Measurements from ENCODE around the gene FAM210A.

FAM210A gene

GRCh38 chr18:13646633-13647032 is 79.7 kb downstream of the FAM210A start:
- DNase-seq (ENCODE audit: low spot score): no peak

DNA sequence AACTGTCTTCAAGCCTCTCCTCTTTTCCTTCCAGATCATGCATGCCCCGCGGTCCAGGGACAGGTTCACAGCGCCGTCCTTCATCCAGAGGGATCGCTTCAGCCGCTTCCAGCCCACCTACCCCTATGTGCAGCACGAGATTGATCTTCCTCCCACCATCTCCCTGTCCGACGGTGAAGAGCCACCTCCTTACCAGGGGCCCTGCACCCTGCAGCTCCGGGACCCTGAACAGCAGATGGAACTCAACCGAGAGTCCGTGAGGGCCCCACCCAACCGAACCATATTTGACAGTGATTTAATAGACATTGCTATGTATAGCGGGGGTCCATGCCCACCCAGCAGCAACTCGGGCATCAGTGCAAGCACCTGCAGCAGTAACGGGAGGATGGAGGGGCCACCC is 81.3 kb downstream of the FAM210A start:
- DNase-seq (ENCODE audit: low spot score): no peak

GRCh38 chr18:13643261-13643751 is 83.1 kb downstream of the FAM210A start:
- no peak for DNase-seq (ENCODE audit: low spot score)

DNA sequence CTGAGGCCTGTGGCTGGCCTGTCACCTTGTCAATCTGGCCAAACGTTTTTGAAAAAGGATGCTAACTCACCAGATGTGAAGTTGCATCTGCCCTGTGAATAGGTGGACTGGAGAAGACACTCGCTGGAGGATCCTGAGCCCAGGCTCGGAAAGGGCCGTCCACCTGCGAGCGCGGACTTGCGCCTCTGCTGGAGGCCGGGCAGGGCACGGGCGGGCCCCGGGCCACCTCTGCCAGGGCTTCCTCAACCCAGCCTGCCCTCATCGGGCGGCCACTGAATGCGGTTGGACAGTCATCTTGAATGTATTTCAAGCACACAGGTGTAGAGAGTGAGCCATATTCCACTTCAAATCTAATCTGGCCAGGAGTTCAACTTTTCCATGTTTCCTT is 83.9 kb downstream of the FAM210A start:
- DNase-seq (ENCODE audit: low spot score): no peak

- no peak for DNase-seq (ENCODE audit: low spot score)
Observed at GRCh38 chr18:13641551-13642439, 84.6 kb downstream of the FAM210A start.

DNA sequence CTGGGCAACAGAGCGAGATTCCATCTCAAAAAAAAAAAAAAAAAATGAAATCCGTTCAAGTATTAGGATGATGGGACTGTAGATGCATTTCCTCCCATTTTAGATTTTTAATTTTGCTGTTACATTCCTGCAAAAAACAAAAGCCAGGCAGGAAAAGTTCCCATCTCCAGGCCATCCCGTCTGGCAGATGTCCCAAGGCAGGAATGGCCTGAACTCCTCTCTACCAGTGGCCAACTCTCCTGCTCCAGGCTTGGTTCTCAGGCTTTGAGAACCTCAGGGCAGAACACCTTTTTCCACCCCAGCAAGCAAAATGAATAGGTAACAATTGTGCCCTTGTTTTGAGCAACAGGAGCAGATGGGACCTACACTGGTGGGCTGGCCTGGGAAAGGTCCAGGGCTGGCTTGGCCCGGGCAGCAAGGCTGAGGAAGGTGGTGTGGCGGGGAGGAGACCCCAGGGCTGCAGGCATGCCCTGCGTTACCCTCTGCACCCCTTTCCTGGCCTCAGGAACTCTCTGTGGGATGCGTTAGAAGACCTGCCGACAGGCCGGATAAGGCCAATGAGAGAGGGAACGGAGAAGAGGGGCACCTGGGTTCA is 86.0 kb downstream of the FAM210A start:
- no peak for DNase-seq (ENCODE audit: low spot score)

GRCh38 chr18:13638719-13639595 is 87.4 kb downstream of the FAM210A start:
- DNase-seq (ENCODE audit: low spot score): no peak

GRCh38 chr18:13635046-13635445 is 91.3 kb downstream of the FAM210A start:
- no peak for DNase-seq (ENCODE audit: low spot score)

DNA sequence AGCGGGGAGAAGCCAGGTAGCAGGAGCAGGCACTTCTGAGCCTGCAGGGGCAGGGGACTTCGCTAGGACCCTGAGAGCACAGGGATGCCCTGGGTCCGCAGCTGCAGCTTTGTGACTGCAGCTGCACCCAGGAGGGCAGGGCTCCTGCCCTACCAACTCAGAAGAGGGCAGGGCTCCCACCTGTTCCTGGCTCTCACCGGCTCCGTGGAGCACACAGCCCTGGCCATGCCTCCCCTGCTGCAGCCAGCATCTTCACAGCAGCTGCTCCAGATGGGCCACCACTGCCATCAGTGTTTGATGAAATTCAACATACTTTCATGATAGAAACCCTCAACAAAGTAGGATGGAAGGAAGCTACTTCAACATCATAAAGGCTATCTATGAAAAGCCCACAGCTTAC is 92.7 kb downstream of the FAM210A start:
- no peak for DNase-seq (ENCODE audit: low spot score)

- DNase-seq (ENCODE audit: low spot score): no peak
Observed at GRCh38 chr18:13630716-13631268, 95.6 kb downstream of the FAM210A start.

DNA sequence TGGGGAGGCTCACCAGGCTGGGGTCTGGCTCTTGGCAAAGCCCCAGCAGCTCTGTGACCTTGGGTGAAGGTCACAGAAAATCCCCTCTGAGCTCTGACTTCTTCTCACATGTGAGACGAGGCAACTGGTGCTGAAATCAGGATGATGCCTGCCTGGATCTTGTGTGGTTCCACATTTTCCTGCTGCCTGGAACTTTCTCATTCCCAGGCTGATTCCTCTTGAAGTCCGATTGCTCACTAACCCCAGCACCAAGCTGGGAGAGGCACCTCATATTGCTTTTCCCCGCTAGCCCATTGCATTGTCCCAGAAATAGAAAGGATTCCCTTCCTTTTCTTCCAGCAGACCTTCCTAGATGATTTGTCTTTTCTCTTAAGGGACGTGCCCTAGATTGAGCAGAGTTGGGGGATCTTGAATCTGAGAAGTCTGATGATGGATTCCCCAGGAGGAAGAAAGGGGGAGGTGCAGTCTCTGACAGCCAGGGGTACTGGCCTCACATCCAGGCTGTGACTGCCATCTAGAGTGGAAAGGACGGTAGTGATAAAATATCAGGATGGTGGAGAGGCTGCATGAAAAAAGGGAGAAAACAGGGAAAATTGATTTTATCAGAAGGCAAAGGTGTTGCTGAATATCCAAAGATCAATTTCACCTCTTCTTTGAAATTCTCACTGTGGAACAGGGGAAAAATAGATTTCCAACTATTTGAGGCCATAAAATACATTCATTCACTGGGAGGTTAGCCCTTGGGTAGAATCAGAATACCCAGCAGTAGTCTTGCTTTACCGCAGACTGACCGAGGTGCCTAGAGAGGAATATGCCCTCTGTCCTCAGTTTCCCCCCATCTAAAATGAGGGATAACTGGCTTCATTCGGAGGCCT is 96.3 kb downstream of the FAM210A start:
- peak; percentile 90 for DNase-seq (ENCODE audit: low spot score)

DNA sequence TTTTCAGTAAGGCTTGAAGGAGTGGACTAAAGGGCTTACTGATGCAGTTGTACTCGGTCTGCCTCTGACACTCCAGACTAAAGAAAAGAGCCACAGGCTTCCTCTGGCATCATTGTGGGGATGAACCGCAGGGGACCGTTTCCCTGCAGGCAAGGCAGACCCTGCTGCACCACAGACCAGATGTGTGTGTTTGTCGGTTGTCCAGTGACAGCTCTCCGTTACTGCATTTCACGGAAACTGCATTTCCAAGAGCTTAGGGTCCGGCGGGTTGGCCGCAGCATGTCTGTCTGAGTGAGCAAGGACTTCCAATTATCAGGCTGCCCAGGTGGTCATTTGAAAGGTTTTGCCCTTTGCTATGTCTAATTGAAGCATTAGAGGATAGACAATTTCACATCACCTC is 98.1 kb downstream of the FAM210A start:
- no peak for DNase-seq (ENCODE audit: low spot score)

DNA sequence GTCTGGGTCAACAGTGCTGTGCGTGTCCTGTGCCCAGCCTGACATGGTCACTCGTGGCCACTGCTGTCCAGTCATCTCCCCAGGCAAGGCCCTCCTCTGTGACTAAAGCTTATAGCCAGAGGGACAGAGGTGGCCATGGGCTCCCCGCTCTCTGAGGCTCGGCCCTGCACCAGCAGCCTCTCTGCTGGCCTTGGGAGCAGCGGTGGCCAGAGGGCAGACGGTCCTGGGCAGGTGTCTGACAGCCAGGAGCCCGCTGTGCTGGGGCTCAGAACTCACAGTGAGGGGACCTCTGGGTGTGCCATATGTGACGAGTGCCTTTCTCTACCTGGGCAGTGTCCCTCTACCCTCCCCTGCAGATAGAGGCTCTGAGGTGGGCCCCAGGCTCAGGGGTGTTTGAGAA is 98.7 kb downstream of the FAM210A start:
- DNase-seq (ENCODE audit: low spot score): no peak

- DNase-seq (ENCODE audit: low spot score): no peak
Observed at GRCh38 chr18:13626544-13626908, 99.8 kb downstream of the FAM210A start.

GRCh38 chr18:13625843-13626543 is 100.4 kb downstream of the FAM210A start:
- no peak for DNase-seq (ENCODE audit: low spot score)

GRCh38 chr18:13625355-13625754 is 101.0 kb downstream of the FAM210A start:
- no peak for DNase-seq (ENCODE audit: low spot score)

DNA sequence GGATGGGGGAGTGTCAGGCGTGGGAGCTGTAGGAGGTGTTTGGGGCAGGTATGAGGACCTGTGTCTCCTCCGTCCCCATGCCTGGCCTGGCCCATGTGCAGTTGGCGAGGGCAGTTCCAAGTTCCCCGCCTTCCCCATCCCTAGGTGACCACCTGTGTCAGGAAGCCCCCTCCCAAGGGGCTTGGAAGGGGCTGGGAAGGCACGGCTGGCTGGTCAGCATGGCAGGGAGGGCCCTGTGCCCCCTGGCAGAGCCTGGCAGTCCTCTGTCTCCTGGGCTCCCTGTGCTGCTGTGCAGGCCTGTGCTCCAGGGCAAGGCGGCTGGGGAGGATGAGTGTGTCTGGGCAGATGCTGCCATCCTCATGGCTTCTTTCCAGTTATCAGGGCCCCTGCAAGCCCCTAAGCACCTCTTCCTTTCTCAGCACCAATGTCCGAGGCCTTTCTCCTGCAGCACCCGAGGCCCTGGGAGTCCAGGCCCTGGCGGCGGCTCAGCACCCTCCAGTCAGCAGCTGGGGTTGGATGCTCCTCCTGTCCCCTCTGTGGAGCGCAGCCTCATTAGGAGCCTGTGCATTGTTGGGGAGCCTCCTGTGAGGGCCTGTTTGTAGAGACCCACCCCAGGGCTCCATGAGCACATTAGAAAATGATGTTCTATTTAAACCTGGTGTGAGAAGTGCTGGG is 101.7 kb downstream of the FAM210A start:
- DNase-seq (ENCODE audit: low spot score): no peak

DNA sequence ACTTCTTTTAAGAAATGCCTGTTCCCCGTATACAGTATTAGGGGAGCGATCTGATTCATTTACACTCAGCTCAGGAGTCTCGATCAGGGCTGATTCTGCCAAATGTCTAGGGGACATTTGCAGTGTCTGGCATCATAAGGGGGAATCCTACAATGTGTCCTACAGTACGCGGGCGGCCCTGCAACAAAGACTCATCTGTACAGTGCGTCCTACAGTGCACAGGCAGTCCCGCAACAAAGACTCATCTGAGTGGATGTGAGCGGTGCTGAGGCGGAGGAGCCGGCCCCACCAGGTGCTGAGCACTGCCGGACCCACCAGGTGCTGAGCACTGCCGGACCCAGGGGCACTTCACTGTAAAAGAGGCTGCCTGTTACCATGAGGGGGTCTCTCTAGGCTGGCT is 102.5 kb downstream of the FAM210A start:
- DNase-seq (ENCODE audit: low spot score): no peak

DNA sequence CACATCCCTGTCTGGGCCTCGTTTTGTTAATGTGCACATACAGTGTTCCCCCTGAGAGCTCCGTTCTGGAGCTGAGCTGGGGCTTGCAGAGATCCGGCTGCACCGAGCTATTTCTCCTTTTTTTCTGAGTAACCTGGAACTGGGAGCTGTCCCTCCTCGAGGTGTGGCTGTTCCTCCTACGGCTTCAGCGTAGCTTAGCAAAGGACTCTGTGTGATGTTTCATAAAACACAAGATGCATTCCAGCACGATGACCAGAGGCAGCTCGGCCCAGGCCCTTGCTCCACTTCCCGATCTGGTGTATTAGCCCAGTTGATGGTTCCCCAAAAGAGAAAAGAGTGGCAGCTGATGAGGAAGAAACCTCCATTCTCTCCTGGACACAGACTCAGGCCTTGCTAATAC is 103.0 kb downstream of the FAM210A start:
- no peak for DNase-seq (ENCODE audit: low spot score)

- no peak for DNase-seq (ENCODE audit: low spot score)
Observed at GRCh38 chr18:13622751-13623150, 103.6 kb downstream of the FAM210A start.
